ENCODE measurements around the gene SLC22A3. TPM values are rescaled to one million over a fixed set of nuclear protein-coding genes. Genes with fewer than 3 reads are reported as not detected.
A peak's percentile ranks its signal among the peaks of the same experiment; 100 is the strongest.

The SLC22A3 gene
- total and polyA plus RNA-seq, 2 donors (not counting 1 experiment from before 2014, with no cell fraction given), result under 0.01 to 0.03 TPM

GRCh38 chr6:160430203-160430602, 82.0 kb downstream of the SLC22A3 start:
- no peak overlapping the region for H3K27ac ChIP-seq (ENCODE audit: insufficient read depth, low read length)
- H4K20me1 ChIP-seq (ENCODE audit: control insufficient read depth, extremely low read depth, insufficient read depth, low read length), result no peaks in the 10 kb centered on the region
- no peak overlapping the region for H3K4me2 ChIP-seq (ENCODE audit: extremely low read depth, insufficient read depth, low read length)
- no peaks in the 10 kb centered on the region for H3K79me2 ChIP-seq (ENCODE audit: control insufficient read depth, insufficient read depth, low read length)
- H3K9ac ChIP-seq (ENCODE audit: insufficient read depth, low read length), result no peak overlapping the region
- H3K27me3 ChIP-seq (ENCODE audit: control insufficient read depth, insufficient read depth, low read length), result no peaks in the 10 kb centered on the region
- peak in 1 of 2 donors; percentile 54 for DNase-seq (ENCODE audit: low read depth in 2 of 2)
- no peak overlapping the region for H2AFZ ChIP-seq (ENCODE audit: low read length)
- no peaks in the 10 kb centered on the region for H3K36me3 ChIP-seq (ENCODE audit: control insufficient read depth, insufficient read depth, low read length)
- H3K9me3 ChIP-seq (ENCODE audit: control insufficient read depth, insufficient read depth, low read depth, low read length), result no peaks in the 10 kb centered on the region
- TF ChIP-seq EZH2 (IDR thresholded peaks at IDR 0.05; ENCODE audit: low read length, missing control alignments), result no peak
- no peak for TF ChIP-seq CTCF (conservative IDR thresholded peaks at IDR 0.05 in 1 of 2, IDR thresholded peaks at IDR 0.05 in 1 of 2; ENCODE audit: low read depth in 1 of 2, low read length in 2 of 2)
- no peak overlapping the region for H3K4me3 ChIP-seq (replicated peaks in 1 of 4; ENCODE audit: control extremely low read depth in 1 of 4, insufficient read depth in 1 of 4, low read depth in 3 of 4, low read length in 4 of 4)
- H3K4me1 ChIP-seq (ENCODE audit: control insufficient read depth, extremely low read depth, insufficient read depth, low read length), result no peaks in the 10 kb centered on the region

GRCh38 chr6:160430751-160431150, 82.6 kb downstream of the SLC22A3 start:
- H3K4me2 ChIP-seq (ENCODE audit: extremely low read depth, insufficient read depth, low read length), result no peak overlapping the region
- H3K79me2 ChIP-seq (ENCODE audit: control insufficient read depth, insufficient read depth, low read length), result no peaks in the 10 kb centered on the region
- no peaks in the 10 kb centered on the region for H3K9me3 ChIP-seq (ENCODE audit: control insufficient read depth, insufficient read depth, low read depth, low read length)
- H3K4me3 ChIP-seq (replicated peaks in 1 of 4; ENCODE audit: control extremely low read depth in 1 of 4, insufficient read depth in 1 of 4, low read depth in 3 of 4, low read length in 4 of 4), result no peak overlapping the region
- no peak for DNase-seq (ENCODE audit: low read depth in 2 of 2)
- no peak overlapping the region for H3K9ac ChIP-seq (ENCODE audit: insufficient read depth, low read length)
- H3K4me1 ChIP-seq (ENCODE audit: control insufficient read depth, extremely low read depth, insufficient read depth, low read length), result no peaks in the 10 kb centered on the region
- no peak overlapping the region for H3K27ac ChIP-seq (ENCODE audit: insufficient read depth, low read length)
- TF ChIP-seq CTCF (conservative IDR thresholded peaks at IDR 0.05 in 1 of 2, IDR thresholded peaks at IDR 0.05 in 1 of 2; ENCODE audit: low read depth in 1 of 2, low read length in 2 of 2) (no peak), EZH2 (IDR thresholded peaks at IDR 0.05; ENCODE audit: low read length, missing control alignments) (no peak)
- H2AFZ ChIP-seq (ENCODE audit: low read length), result no peak overlapping the region
- H4K20me1 ChIP-seq (ENCODE audit: control insufficient read depth, extremely low read depth, insufficient read depth, low read length), result no peaks in the 10 kb centered on the region
- H3K27me3 ChIP-seq (ENCODE audit: control insufficient read depth, insufficient read depth, low read length), result no peaks in the 10 kb centered on the region
- H3K36me3 ChIP-seq (ENCODE audit: control insufficient read depth, insufficient read depth, low read length), result no peaks in the 10 kb centered on the region

GRCh38 chr6:160431226-160431625, 83.0 kb downstream of the SLC22A3 start:
- Histone ChIP-seq H3K9ac (ENCODE audit: insufficient read depth, low read length) (no peak overlapping the region), H4K20me1 (ENCODE audit: control insufficient read depth, extremely low read depth, insufficient read depth, low read length) (no peaks in the 10 kb centered on the region), H3K4me3 (replicated peaks in 1 of 4; ENCODE audit: control extremely low read depth in 1 of 4, insufficient read depth in 1 of 4, low read depth in 3 of 4, low read length in 4 of 4) (no peak overlapping the region), H3K27me3 (ENCODE audit: control insufficient read depth, insufficient read depth, low read length) (no peaks in the 10 kb centered on the region), H3K4me1 (ENCODE audit: control insufficient read depth, extremely low read depth, insufficient read depth, low read length) (no peaks in the 10 kb centered on the region), H3K79me2 (ENCODE audit: control insufficient read depth, insufficient read depth, low read length) (no peaks in the 10 kb centered on the region), H2AFZ (ENCODE audit: low read length) (no peak overlapping the region), H3K9me3 (ENCODE audit: control insufficient read depth, insufficient read depth, low read depth, low read length) (no peaks in the 10 kb centered on the region), H3K4me2 (ENCODE audit: extremely low read depth, insufficient read depth, low read length) (no peak overlapping the region), H3K36me3 (ENCODE audit: control insufficient read depth, insufficient read depth, low read length) (no peaks in the 10 kb centered on the region), H3K27ac (ENCODE audit: insufficient read depth, low read length) (no peak overlapping the region)
- peak; percentile 97 to 99 for DNase-seq (ENCODE audit: low read depth in 2 of 2)
- TF ChIP-seq CTCF (conservative IDR thresholded peaks at IDR 0.05 in 1 of 2, IDR thresholded peaks at IDR 0.05 in 1 of 2; ENCODE audit: low read depth in 1 of 2, low read length in 2 of 2) (no peak), EZH2 (IDR thresholded peaks at IDR 0.05; ENCODE audit: low read length, missing control alignments) (no peak)

Measured in fibroblast of lung (primary cell).